Epidermal melanocyte (primary cell): ENCODE measurements around the gene MAGEB4.

ENCODE experiments used
- DNase-seq: peaks from one replicate; pipeline ENCODE4 v3.0.0; 2011; ENCODE audit warnings: low spot score; ENCODE audit not compliant: insufficient read length

The MAGEB4 gene

DNA sequence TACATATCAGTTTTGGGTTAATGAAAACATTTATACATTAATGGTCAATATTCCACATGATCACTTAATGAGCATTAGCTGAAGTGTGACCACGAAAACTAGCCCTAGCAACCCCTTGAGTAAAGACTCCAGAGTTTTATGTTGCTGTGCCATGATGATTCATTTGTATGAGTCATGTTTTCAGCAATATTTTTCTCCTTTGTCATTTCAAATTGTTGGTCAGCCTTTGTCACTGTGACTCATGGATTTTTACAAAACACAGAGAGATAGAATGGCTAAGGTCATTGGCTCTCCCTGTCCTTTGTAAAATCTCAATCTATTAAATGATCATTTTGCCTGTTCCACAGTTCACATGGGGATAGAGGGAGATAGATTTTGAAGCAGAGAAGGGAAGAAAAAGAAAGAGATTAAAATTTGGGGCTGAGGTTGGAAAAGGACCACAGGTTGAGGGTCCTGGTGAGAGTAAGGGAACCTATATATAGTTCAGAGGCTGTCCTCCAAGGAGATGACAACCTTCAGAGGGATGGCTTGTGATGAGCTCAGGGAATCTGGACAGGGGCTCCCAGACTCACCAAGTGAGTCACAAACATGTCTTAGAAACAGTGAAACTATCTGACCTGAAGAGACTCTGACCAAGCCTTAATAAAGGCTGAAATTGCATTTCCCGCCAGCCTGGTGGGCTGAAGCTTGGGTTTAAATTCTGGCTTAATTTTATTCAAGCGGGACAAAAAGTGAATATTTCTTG lies 41.8 kb downstream of the MAGEB4 start:
- peak; percentile 26 for DNase-seq
